IPS-20b (cell line): ENCODE data around the gene GRIK1.

Experiments used
- H3K27ac ChIP-seq: one replicate; pipeline ENCODE4 v1.5.1; 2013; ENCODE audit warnings: low read length
- H3K27me3 ChIP-seq: 2 replicates; pipeline ENCODE4 v1.6.1; 2013; ENCODE audit warnings: mild to moderate bottlenecking, low read length, inconsistent platforms; ENCODE audit not compliant: insufficient read depth
- H3K36me3 ChIP-seq: 2 replicates; pipeline ENCODE4 v1.6.1; 2013; ENCODE audit warnings: low read depth, mild to moderate bottlenecking, inconsistent platforms, low read length, moderate library complexity; ENCODE audit not compliant: insufficient read depth
- H3K4me1 ChIP-seq: 2 replicates; pipeline ENCODE4 v1.6.1; 2013; ENCODE audit warnings: mild to moderate bottlenecking, control low read depth, inconsistent platforms, low read length, moderate library complexity; ENCODE audit not compliant: insufficient read depth
- H3K4me3 ChIP-seq: 2 replicates; pipeline ENCODE4 v1.5.1; 2013; ENCODE audit warnings: mild to moderate bottlenecking, low read length, inconsistent platforms
- H3K9ac ChIP-seq: 2 replicates; pipeline ENCODE4 v1.6.1; 2013; ENCODE audit warnings: low read depth, mild to moderate bottlenecking, inconsistent platforms, low read length, moderate library complexity
- H3K9me3 ChIP-seq: 2 replicates; pipeline ENCODE4 v1.6.1; 2013; ENCODE audit warnings: mild to moderate bottlenecking, low read depth, low read length, inconsistent platforms; ENCODE audit not compliant: insufficient read depth

GRIK1 gene

GRCh38 chr21:29538115-29538514, 401.7 kb downstream of the GRIK1 start:
- Histone ChIP-seq H3K4me3 (no peak overlapping the region), H3K4me1 (no peaks in the 10 kb centered on the region), H3K27me3 (no peaks in the 10 kb centered on the region), H3K36me3 (no peaks in the 10 kb centered on the region), H3K27ac (no peak overlapping the region), H3K9ac (no peak overlapping the region), H3K9me3 (no peaks in the 10 kb centered on the region)

GRCh38 chr21:29534448-29534847, 405.3 kb downstream of the GRIK1 start:
- Histone ChIP-seq H3K9me3 (no peaks in the 10 kb centered on the region), H3K27ac (no peak overlapping the region), H3K36me3 (no peaks in the 10 kb centered on the region), H3K27me3 (no peaks in the 10 kb centered on the region), H3K9ac (no peak overlapping the region), H3K4me3 (no peak overlapping the region), H3K4me1 (no peaks in the 10 kb centered on the region)

GRCh38 chr21:29529139-29529538, 410.7 kb downstream of the GRIK1 start:
- Histone ChIP-seq H3K27me3 (no peaks in the 10 kb centered on the region), H3K9me3 (peaks cover 27% of the 10 kb centered on the region), H3K4me3 (no peak overlapping the region), H3K36me3 (no peaks in the 10 kb centered on the region), H3K4me1 (no peaks in the 10 kb centered on the region), H3K27ac (no peak overlapping the region), H3K9ac (no peak overlapping the region)

GRCh38 chr21:29526545-29526944, 413.3 kb downstream of the GRIK1 start:
- Histone ChIP-seq H3K27ac (no peak overlapping the region), H3K27me3 (no peaks in the 10 kb centered on the region), H3K4me3 (no peak overlapping the region), H3K4me1 (no peaks in the 10 kb centered on the region), H3K36me3 (no peaks in the 10 kb centered on the region), H3K9ac (no peak overlapping the region), H3K9me3 (peaks cover 27% of the 10 kb centered on the region)

- Histone ChIP-seq H3K4me3 (no peak overlapping the region), H3K4me1 (no peaks in the 10 kb centered on the region), H3K36me3 (no peaks in the 10 kb centered on the region), H3K9ac (no peak overlapping the region), H3K27me3 (no peaks in the 10 kb centered on the region), H3K9me3 (peaks cover 27% of the 10 kb centered on the region), H3K27ac (no peak overlapping the region)
These were observed 415.7 kb downstream of the GRIK1 start for GRCh38 chr21:29524055-29524454.

- Histone ChIP-seq H3K27me3 (no peaks in the 10 kb centered on the region), H3K9ac (no peak overlapping the region), H3K4me3 (no peak overlapping the region), H3K9me3 (peaks cover 27% of the 10 kb centered on the region), H3K4me1 (no peaks in the 10 kb centered on the region), H3K27ac (no peak overlapping the region), H3K36me3 (no peaks in the 10 kb centered on the region)
These were observed 416.1 kb downstream of the GRIK1 start for GRCh38 chr21:29523646-29524045.

- Histone ChIP-seq H3K27ac (no peak overlapping the region), H3K36me3 (no peaks in the 10 kb centered on the region), H3K4me1 (no peaks in the 10 kb centered on the region), H3K4me3 (no peak overlapping the region), H3K9ac (no peak overlapping the region), H3K27me3 (no peaks in the 10 kb centered on the region), H3K9me3 (peaks cover 18% of the 10 kb centered on the region)
These were observed 417.9 kb downstream of the GRIK1 start for GRCh38 chr21:29521872-29522271.

GRCh38 chr21:29520171-29520570, 419.6 kb downstream of the GRIK1 start:
- no peaks in the 10 kb centered on the region for H3K27me3 ChIP-seq
- H3K27ac ChIP-seq, result no peak overlapping the region
- no peaks in the 10 kb centered on the region for H3K36me3 ChIP-seq
- H3K9me3 ChIP-seq, result peaks cover 7% of the 10 kb centered on the region; the same call in 1 of the 2 replicates
- no peaks in the 10 kb centered on the region for H3K4me1 ChIP-seq
- no peak overlapping the region for H3K9ac ChIP-seq
- H3K4me3 ChIP-seq, result no peak overlapping the region

- Histone ChIP-seq H3K9ac (no peak overlapping the region), H3K4me3 (no peak overlapping the region), H3K4me1 (no peaks in the 10 kb centered on the region), H3K27me3 (no peaks in the 10 kb centered on the region), H3K27ac (no peak overlapping the region), H3K9me3 (peaks cover 21% of the 10 kb centered on the region; the same call in 1 of the 2 replicates), H3K36me3 (no peaks in the 10 kb centered on the region)
These were observed 425.0 kb downstream of the GRIK1 start for GRCh38 chr21:29514652-29515247.

- Histone ChIP-seq H3K9me3 (peaks cover 21% of the 10 kb centered on the region; the same call in 1 of the 2 replicates), H3K4me1 (no peaks in the 10 kb centered on the region), H3K27ac (no peak overlapping the region), H3K9ac (no peak overlapping the region), H3K36me3 (no peaks in the 10 kb centered on the region), H3K4me3 (no peak overlapping the region), H3K27me3 (no peaks in the 10 kb centered on the region)
These were observed 426.3 kb downstream of the GRIK1 start for GRCh38 chr21:29513535-29513934.

- peaks cover 21% of the 10 kb centered on the region; the same call in 1 of the 2 replicates for H3K9me3 ChIP-seq
- no peak overlapping the region for H3K4me3 ChIP-seq
- no peaks in the 10 kb centered on the region for H3K4me1 ChIP-seq
- no peaks in the 10 kb centered on the region for H3K27me3 ChIP-seq
- no peak overlapping the region for H3K27ac ChIP-seq
- H3K36me3 ChIP-seq, result no peaks in the 10 kb centered on the region
- no peak overlapping the region for H3K9ac ChIP-seq
These were observed 428.7 kb downstream of the GRIK1 start for GRCh38 chr21:29511096-29511495.

GRCh38 chr21:29509121-29509520, 430.7 kb downstream of the GRIK1 start:
- Histone ChIP-seq H3K9me3 (peaks cover 6% of the 10 kb centered on the region; the same call in 1 of the 2 replicates), H3K27me3 (no peaks in the 10 kb centered on the region), H3K9ac (no peak overlapping the region), H3K36me3 (no peaks in the 10 kb centered on the region), H3K4me1 (no peaks in the 10 kb centered on the region), H3K27ac (no peak overlapping the region), H3K4me3 (no peak overlapping the region)
